ENCODE data around the gene DHX29. TPM values are rescaled to one million over a fixed set of nuclear protein-coding genes. Genes with fewer than 3 reads are reported as not detected.

The DHX29 gene
- total RNA-seq, 1 donor from 2014 or later = 11.3 TPM

DNA sequence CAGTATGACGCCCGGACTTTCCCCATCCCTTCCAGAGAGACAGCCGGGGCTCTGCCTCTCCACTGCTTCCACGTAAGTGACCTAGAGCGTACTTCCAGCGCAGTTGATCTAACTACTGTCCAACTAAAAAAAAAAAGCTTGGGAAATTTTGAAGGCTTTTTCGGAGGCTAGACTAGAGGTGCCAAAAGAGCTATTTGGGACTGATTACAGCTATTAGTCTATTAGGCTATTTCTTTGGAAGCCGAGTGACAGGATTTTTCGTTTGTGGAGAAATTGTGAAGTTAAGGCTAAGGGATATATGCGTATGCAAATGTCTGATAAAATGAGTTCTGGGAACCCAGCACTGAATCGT lies 75.6 kb downstream of the DHX29 start:
- Histone ChIP-seq H3K9me3 (no peaks in the 10 kb centered on the region), H3K27me3 (peaks cover 21% of the 10 kb centered on the region), H3K4me1 (peaks cover 11 to 26% of the 10 kb centered on the region in 2 donors), H3K4me3 (peak overlapping the region; percentile 73 to 82), H3K27ac (no peak overlapping the region), H3K36me3 (no peaks in the 10 kb centered on the region)
- TF ChIP-seq, protein P1, sequence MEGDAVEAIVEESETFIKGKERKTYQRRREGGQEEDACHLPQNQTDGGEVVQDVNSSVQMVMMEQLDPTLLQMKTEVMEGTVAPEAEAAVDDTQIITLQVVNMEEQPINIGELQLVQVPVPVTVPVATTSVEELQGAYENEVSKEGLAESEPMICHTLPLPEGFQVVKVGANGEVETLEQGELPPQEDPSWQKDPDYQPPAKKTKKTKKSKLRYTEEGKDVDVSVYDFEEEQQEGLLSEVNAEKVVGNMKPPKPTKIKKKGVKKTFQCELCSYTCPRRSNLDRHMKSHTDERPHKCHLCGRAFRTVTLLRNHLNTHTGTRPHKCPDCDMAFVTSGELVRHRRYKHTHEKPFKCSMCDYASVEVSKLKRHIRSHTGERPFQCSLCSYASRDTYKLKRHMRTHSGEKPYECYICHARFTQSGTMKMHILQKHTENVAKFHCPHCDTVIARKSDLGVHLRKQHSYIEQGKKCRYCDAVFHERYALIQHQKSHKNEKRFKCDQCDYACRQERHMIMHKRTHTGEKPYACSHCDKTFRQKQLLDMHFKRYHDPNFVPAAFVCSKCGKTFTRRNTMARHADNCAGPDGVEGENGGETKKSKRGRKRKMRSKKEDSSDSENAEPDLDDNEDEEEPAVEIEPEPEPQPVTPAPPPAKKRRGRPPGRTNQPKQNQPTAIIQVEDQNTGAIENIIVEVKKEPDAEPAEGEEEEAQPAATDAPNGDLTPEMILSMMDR (IDR thresholded peaks at IDR 0.05) = no peak
- no peak for DNase-seq (ENCODE audit: low spot score in 2 of 2)
- intact Hi-C loops (cut with DNase I) = loop anchor here (2.0 kb wide), 1 partner anchor 59 kb away; the partner anchor contains the start of gene CDC20B

DNA sequence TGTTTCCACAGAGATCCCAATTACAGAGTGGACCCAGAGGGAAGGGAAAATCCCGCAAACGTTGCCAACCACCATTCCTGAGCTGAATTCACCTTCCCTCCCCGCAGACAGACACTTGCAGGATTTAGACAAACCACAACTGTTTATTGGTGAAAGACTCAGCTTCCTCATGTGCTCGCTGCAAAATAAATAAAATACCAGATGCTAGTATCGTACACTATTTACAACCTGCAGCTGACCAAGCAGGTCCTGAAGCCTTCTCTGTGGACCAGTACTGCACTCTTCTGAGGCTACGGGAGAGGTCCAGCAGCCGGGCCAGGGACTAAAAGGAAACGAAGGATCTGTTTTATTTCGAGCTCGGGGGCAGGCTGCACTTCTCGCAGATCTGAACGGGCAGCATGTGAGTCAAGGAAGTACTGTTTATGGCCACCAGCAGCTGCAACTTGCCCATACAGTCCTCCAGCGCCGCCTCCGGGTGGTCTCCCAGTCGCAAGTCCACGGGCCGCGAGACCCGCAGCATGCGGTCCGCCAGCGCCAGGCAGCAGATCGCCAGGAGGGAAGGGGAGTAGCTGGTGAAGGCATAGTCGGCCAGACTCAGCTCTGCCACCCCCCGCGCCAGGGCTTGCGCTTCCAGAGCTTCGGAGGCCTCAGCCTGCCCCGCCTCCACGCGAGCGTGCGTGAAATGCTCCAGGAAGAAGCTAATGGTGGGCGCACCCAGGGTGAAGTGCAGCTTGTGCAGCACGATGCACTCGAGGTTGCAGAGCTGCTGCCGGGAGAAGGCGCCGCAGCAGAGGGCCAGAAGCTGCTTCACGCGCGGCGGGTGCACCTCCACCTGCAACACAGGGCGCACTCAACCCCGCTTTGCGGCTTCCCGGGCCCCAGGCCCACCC lies 76.2 kb downstream of the DHX29 start:
- intact Hi-C loops (cut with DNase I) = no loop called here
- no peaks in the 10 kb centered on the region for H3K36me3 ChIP-seq
- H3K4me3 ChIP-seq = peak overlapping the region; percentile 73 to 82
- peaks cover 27% of the 10 kb centered on the region for H3K27me3 ChIP-seq
- TF ChIP-seq, protein P1 (IDR thresholded peaks at IDR 0.05) = no peak
- H3K27ac ChIP-seq = no peak overlapping the region
- H3K4me1 ChIP-seq = peaks cover 13 to 31% of the 10 kb centered on the region in 2 donors
- DNase-seq (ENCODE audit: low spot score in 2 of 2) = no peak
- no peaks in the 10 kb centered on the region for H3K9me3 ChIP-seq

DNA sequence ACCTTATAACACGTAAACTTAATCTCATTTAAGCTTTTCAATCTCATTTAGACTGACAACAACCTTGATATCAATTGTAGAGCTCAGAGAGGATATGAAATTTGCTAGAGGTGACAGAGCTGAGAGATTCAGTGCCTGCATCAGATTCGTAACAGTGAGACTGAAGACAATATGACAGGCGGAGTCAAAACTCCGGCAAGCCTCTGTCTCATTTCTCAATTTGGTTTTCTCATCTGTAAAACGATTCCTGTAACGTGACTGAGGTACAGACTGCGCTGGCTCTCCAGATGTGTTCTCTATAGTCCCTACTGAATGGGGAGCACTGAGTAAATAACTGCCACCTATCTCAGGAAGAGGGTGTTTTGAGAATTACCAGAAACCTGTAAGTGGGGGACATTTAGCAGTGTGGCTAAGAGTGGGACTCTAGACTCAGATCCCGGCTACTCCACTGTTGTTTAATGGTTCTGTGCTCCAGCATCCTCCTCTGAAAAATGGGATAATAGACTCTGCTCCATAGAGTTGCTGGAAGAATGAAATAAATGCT lies 77.3 kb downstream of the DHX29 start:
- DNase-seq (ENCODE audit: low spot score in 2 of 2) = no peak
- Histone ChIP-seq H3K4me3 (no peak overlapping the region), H3K4me1 (peaks cover 13 to 31% of the 10 kb centered on the region in 2 donors), H3K9me3 (no peaks in the 10 kb centered on the region), H3K27me3 (peaks cover 29% of the 10 kb centered on the region), H3K36me3 (no peaks in the 10 kb centered on the region), H3K27ac (no peak overlapping the region)
- TF ChIP-seq, protein P1 (IDR thresholded peaks at IDR 0.05) = no peak
- intact Hi-C loops (cut with DNase I) = no loop called here

DNA sequence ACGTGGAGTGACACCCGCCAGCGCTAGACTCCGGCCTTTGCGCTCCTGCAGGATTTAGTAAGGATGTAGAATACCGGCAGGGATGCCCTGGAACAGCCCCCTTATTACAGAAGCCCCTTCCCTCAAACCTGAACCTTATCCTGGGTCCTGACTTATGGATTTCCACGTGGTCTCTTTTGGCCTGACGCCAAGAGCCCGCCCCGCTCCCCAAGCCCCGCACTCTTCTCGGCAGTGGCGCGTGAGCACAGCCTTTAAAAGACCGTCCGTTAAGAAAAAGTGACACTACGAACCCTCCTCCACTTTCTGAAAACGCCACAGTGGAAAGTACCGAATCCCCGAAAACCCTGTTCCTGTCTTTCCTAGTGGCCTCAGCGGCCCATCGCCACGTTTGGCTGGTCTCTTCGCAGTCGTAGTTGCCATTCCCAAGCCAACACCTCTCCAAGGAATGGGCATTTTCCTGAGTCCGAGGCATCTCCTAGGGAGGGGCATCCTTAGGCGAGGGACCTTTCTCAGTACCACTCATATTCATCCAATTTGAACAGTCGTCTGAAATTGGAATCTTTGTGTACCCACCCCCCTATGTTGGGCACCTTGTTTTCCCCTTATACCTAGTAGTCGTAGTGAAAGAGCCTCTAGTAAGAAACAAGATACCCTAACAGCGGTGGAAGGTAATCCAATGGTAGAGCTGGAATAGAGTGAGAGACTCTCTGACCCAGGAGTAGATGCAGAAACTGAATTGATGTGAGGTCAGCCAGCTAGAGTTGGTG lies 79.6 kb downstream of the DHX29 start:
- Histone ChIP-seq H3K4me3 (peak overlapping the region; percentile 49 to 70), H3K36me3 (no peaks in the 10 kb centered on the region), H3K27me3 (peaks cover 29% of the 10 kb centered on the region), H3K4me1 (peaks cover 13 to 25% of the 10 kb centered on the region in 2 donors), H3K27ac (no peak overlapping the region), H3K9me3 (no peaks in the 10 kb centered on the region)
- intact Hi-C loops (cut with DNase I) = loop anchor here (5.0 kb wide), 1 partner anchor 484 kb away; the partner anchor contains the start of gene SLC38A9
- TF ChIP-seq, protein P1 (IDR thresholded peaks at IDR 0.05) = no peak
- no peak for DNase-seq (ENCODE audit: low spot score in 2 of 2)

DNA sequence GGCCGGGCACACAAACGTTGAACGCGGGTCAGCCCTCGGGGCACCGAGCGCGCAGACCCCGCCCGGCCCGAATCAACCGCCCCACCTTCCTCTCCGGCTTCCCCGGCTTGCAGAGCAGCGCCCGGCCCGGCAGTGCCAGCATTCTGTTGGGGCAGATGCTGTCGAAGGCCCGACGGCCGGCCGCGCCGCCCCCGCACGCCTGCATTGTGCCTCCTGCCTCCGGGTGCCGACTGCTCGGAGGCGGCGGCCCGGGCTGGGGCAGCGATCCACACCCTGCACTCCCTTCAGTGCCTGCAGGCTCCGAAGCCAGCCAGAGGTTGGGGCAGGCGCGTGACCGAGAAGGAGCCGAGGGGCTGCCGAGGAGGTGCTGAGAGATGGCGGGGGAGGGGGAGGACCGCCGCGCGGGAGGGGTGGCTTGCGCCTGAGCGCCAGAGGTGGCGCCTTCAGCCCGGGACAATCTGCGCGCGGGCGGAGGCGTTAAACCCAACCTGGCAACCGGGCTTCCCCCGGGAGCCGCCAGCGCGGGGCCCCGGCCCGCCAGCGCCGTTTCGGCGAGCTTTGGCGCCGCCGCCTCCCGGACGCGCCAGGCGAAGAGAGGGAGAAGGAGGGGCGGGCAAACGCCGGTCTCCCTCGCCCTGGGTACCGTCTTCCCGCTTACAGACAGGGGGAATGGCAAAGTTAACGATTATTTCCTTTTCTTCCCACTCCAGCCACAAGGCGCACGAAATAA lies 80.4 kb downstream of the DHX29 start, which contains the start of gene MCIDAS:
Gene MCIDAS (minus strand): TSS at position 382 of the 730 bp plus-strand sequence. CDS start 177 bp downstream, at position 205.
- no peaks in the 10 kb centered on the region for H3K9me3 ChIP-seq
- H3K4me1 ChIP-seq = peaks cover 13 to 21% of the 10 kb centered on the region in 2 donors
- H3K27me3 ChIP-seq = peaks cover 33% of the 10 kb centered on the region
- intact Hi-C loops (cut with DNase I) = loop anchor here (5.0 kb wide), 1 partner anchor 485 kb away; the partner anchor contains the start of gene SLC38A9
- no peaks in the 10 kb centered on the region for H3K36me3 ChIP-seq
- DNase-seq (ENCODE audit: low spot score in 2 of 2) = no peak
- H3K4me3 ChIP-seq = peak within 1 kb of the TSS; percentile 49 to 70
- H3K27ac ChIP-seq = no peak within 1 kb of the TSS
- TF ChIP-seq, protein P1 (IDR thresholded peaks at IDR 0.05) = peak in 2 of 3 experiments; percentile 11 to 46
